H1 (cell line): Measurements from ENCODE around the gene SLC22A23. TPM values are rescaled to one million over a fixed set of nuclear protein-coding genes. Genes with fewer than 3 reads are reported as not detected.

Source experiments
- CTCF ChIA-PET: fragments of 300-600 bp; sonication (Branson Sonifier 250); formaldehyde crosslinking; loops from one replicate; lab custom pipeline; 2021; ENCODE audit not compliant: partially characterized antibody; lab: Charles Lee
- POLR2A ChIA-PET: fragments of 300-600 bp; sonication (Branson Sonifier 250); formaldehyde crosslinking; loops from one replicate; lab custom pipeline; 2021; ENCODE audit warnings: inconsistent platforms; ENCODE audit not compliant: partially characterized antibody; lab: Charles Lee
- DNase-seq, 2 experiments: peaks; one replicate each; pipeline versions ENCODE4 v3.0.0 to v3.0.0-alpha.2; 2010 to 2022; ENCODE audit warnings: low spot score in 2 of 2, low read depth in 1 of 2, mixed read lengths in 1 of 2
- FAIRE-seq: peaks from 2 replicates; lab custom pipeline; 2011; peaks lifted over from hg19 to GRCh38; lab: Jason Lieb, UNC
- H2AFZ ChIP-seq: 2 replicates; pipeline ENCODE4 v1.8.1; 2012; ENCODE audit warnings: low read length, inconsistent platforms
- H2AK5ac ChIP-seq: 2 replicates; pipeline ENCODE4 v1.6.1; 2013; ENCODE audit warnings: low read depth, low read length
- H2BK120ac ChIP-seq: replicated peaks from 2 replicates; pipeline ENCODE3; 2013; ENCODE audit warnings: low read depth, low read length, inconsistent platforms
- H2BK12ac ChIP-seq: 2 replicates; pipeline ENCODE4 v1.6.1; 2013; ENCODE audit warnings: low read depth, low read length
- H2BK15ac ChIP-seq: 2 replicates; pipeline ENCODE4 v1.6.1; 2013; ENCODE audit warnings: low read length
- H2BK20ac ChIP-seq: 2 replicates; pipeline ENCODE4 v1.6.1; 2013; ENCODE audit warnings: low read length
- H2BK5ac ChIP-seq: 2 replicates; pipeline ENCODE4 v1.6.1; 2013; ENCODE audit warnings: low read depth, low read length
- H3K14ac ChIP-seq: 2 replicates; pipeline ENCODE4 v1.6.1; 2013; ENCODE audit warnings: inconsistent platforms; ENCODE audit not compliant: insufficient read length
- H3K18ac ChIP-seq: 2 replicates; pipeline ENCODE4 v1.6.1; 2013; ENCODE audit warnings: low read length; ENCODE audit errors: extremely low read depth
- H3K23ac ChIP-seq: 2 replicates; pipeline ENCODE4 v1.6.1; 2013; ENCODE audit warnings: inconsistent platforms; ENCODE audit not compliant: insufficient read length
- H3K23me2 ChIP-seq: 2 replicates; pipeline ENCODE4 v1.6.1; 2013; ENCODE audit warnings: low read depth, low read length
- H3K27ac ChIP-seq: 2 replicates; pipeline ENCODE4 v1.6.1; 2011; ENCODE audit warnings: low read depth, low read length, inconsistent platforms
- H3K27me3 ChIP-seq, 4 experiments: replicated peaks in 1 of 4; 1 replicate in 1 of 4; 2 replicates in 3 of 4; pipeline versions ENCODE4 v1.6.1 to v1.8.1; 2011 to 2013; ENCODE audit warnings: low read length in 3 of 4, mild to moderate bottlenecking in 3 of 4, inconsistent platforms in 2 of 4, mixed read lengths in 2 of 4, moderate library complexity in 1 of 4; ENCODE audit not compliant: control insufficient read depth in 3 of 4, insufficient read depth in 3 of 4; ENCODE audit errors: extremely low read depth in 1 of 4
- H3K36me3 ChIP-seq, 4 experiments: 2 replicates each; pipeline versions ENCODE4 v1.6.1 to v1.8.1; 2011 to 2013; ENCODE audit warnings: mild to moderate bottlenecking in 4 of 4, low read length in 3 of 4, moderate library complexity in 2 of 4, control low read depth in 1 of 4, inconsistent platforms in 1 of 4; ENCODE audit not compliant: insufficient read depth in 4 of 4, control insufficient read depth in 2 of 4
- H3K4ac ChIP-seq: replicated peaks from 2 replicates; pipeline ENCODE3; 2013; ENCODE audit warnings: low read length, low read depth, mixed read lengths, inconsistent platforms; ENCODE audit not compliant: insufficient read length
- H3K4me1 ChIP-seq, 4 experiments: replicated peaks in 1 of 4; 1 replicate in 1 of 4; 2 replicates in 3 of 4; pipeline versions ENCODE4 v1.6.1 to v1.8.1; 2011 to 2013; ENCODE audit warnings: low read length in 3 of 4, inconsistent platforms in 2 of 4, mixed read lengths in 1 of 4; ENCODE audit not compliant: insufficient read depth in 4 of 4, control insufficient read depth in 3 of 4
- H3K4me2 ChIP-seq, 2 experiments: 2 replicates each; pipeline versions ENCODE4 v1.6.1 to v1.8.1; 2011 to 2013; ENCODE audit warnings: low read depth in 2 of 2, low read length in 2 of 2, control low read depth in 1 of 2, inconsistent platforms in 1 of 2, mild to moderate bottlenecking in 1 of 2; ENCODE audit not compliant: insufficient read depth in 1 of 2
- H3K4me3 ChIP-seq, 4 experiments: fragments of 200-600, 300-600 bp in 1 of 4; sonication (generic), shearing (Covaris generic), sonication (Bioruptor Twin) in 1 of 4; 2 replicates each; pipeline versions ENCODE4 v1.5.1 to v1.8.1; 2011 to 2016; ENCODE audit warnings: low read length in 4 of 4, low read depth in 3 of 4, control low read depth in 2 of 4, inconsistent platforms in 2 of 4, mild to moderate bottlenecking in 2 of 4, mixed read lengths in 1 of 4, moderate library complexity in 1 of 4; ENCODE audit not compliant: insufficient read depth in 2 of 4; ENCODE audit errors: extremely low read depth in 1 of 4
- H3K56ac ChIP-seq: replicated peaks from 2 replicates; pipeline ENCODE3; 2013; ENCODE audit warnings: low read depth, mild to moderate bottlenecking, mixed read lengths, low read length, inconsistent platforms; ENCODE audit not compliant: insufficient read length
- H3K79me1 ChIP-seq: 2 replicates; pipeline ENCODE4 v1.6.1; 2013; ENCODE audit warnings: low read depth, low read length, control low read depth
- H3K79me2 ChIP-seq, 2 experiments: 2 replicates each; pipeline versions ENCODE4 v1.6.1 to v1.8.1; 2012 to 2013; ENCODE audit warnings: low read length in 2 of 2, mild to moderate bottlenecking in 2 of 2, inconsistent platforms in 1 of 2; ENCODE audit not compliant: insufficient read depth in 2 of 2, control insufficient read depth in 1 of 2
- H3K9ac ChIP-seq, 4 experiments: replicated peaks in 1 of 4; 1 replicate in 1 of 4; 2 replicates in 3 of 4; pipeline versions ENCODE4 v1.6.1 to v1.8.1; 2011 to 2013; ENCODE audit warnings: low read depth in 3 of 4, low read length in 3 of 4, control low read depth in 2 of 4, mild to moderate bottlenecking in 2 of 4, moderate library complexity in 2 of 4, inconsistent platforms in 1 of 4; ENCODE audit errors: extremely low read depth in 1 of 4
- H3K9me3 ChIP-seq, 2 experiments: 2 replicates each; pipeline versions ENCODE4 v1.6.1 to v1.8.1; 2012 to 2013; ENCODE audit warnings: mild to moderate bottlenecking in 2 of 2, moderate library complexity in 2 of 2, control low read depth in 1 of 2, inconsistent platforms in 1 of 2, low read depth in 1 of 2, low read length in 1 of 2, mixed read lengths in 1 of 2; ENCODE audit not compliant: insufficient read depth in 2 of 2
- H4K20me1 ChIP-seq, 2 experiments: replicated peaks in 1 of 2; 2 replicates each; pipeline versions ENCODE3 to v1.8.1; 2011 to 2013; ENCODE audit warnings: inconsistent platforms in 2 of 2, low read length in 2 of 2, mild to moderate bottlenecking in 1 of 2; ENCODE audit not compliant: insufficient read depth in 2 of 2, control insufficient read depth in 1 of 2
- H4K5ac ChIP-seq: 2 replicates; pipeline ENCODE4 v1.6.1; 2013; ENCODE audit warnings: low read length, low read depth, mixed read lengths, inconsistent platforms; ENCODE audit not compliant: insufficient read length
- H4K8ac ChIP-seq: 2 replicates; pipeline ENCODE4 v1.8.0; 2013; ENCODE audit warnings: mild to moderate bottlenecking, moderate library complexity, low read length, inconsistent platforms; ENCODE audit not compliant: insufficient read depth; ENCODE audit errors: extremely low read depth
- H4K91ac ChIP-seq: replicated peaks from 2 replicates; pipeline ENCODE3; 2013; ENCODE audit warnings: low read length, mixed read lengths, inconsistent platforms; ENCODE audit not compliant: insufficient read length
- ASH2L ChIP-seq: fragments of 200-600, 300-600 bp; sonication (generic); IDR thresholded peaks from one replicate; pipeline ENCODE4 v1.7.1; 2017; ENCODE audit warnings: low read length
- CHD2 ChIP-seq: IDR thresholded peaks from 2 replicates; pipeline ENCODE4 v1.6.1; 2012; ENCODE audit warnings: low read length, improper control_type of control experiment
- HDAC6 ChIP-seq: IDR thresholded peaks from one replicate; pipeline ENCODE4 v1.7.1; 2012; ENCODE audit warnings: low read depth, mild to moderate bottlenecking, inconsistent platforms, low read length, moderate library complexity
- JUN ChIP-seq: IDR thresholded peaks from 2 replicates; pipeline ENCODE4 v1.6.1; 2011; ENCODE audit warnings: low read depth, mild to moderate bottlenecking, improper control_type of control experiment, low read length
- RBBP5 ChIP-seq: IDR thresholded peaks from 2 replicates; pipeline ENCODE4 v1.7.1; 2012; ENCODE audit warnings: low read depth, mild to moderate bottlenecking, inconsistent platforms, low read length, moderate library complexity, borderline replicate concordance
- SP2 ChIP-seq: IDR thresholded peaks from 2 replicates; pipeline ENCODE4 v1.6.1; 2012; ENCODE audit warnings: mild to moderate bottlenecking, low read length, inconsistent platforms
- SP4 ChIP-seq: IDR thresholded peaks from 2 replicates; pipeline ENCODE4 v1.6.1; 2012; ENCODE audit warnings: low read length, inconsistent platforms
- SRF ChIP-seq: IDR thresholded peaks from 2 replicates; pipeline ENCODE4 v1.6.1; 2011; ENCODE audit warnings: mild to moderate bottlenecking, low read depth, low read length, moderate library complexity
- TBP ChIP-seq: IDR thresholded peaks from 2 replicates; pipeline ENCODE4 v1.6.1; 2011; ENCODE audit warnings: low read depth, low read length, improper control_type of control experiment
- WGBS, 2 experiments: shearing (Covaris generic) in 1 of 2; methylation state at CpG; one replicate each; pipeline versions ENCODE4 v1.1.6 to v1.1.7; 2013 to 2015; ENCODE audit warnings: low lambda C conversion rate in 2 of 2, mixed read lengths in 2 of 2, inconsistent platforms in 1 of 2, low coverage in 1 of 2, missing lambda C conversion rate in 1 of 2; ENCODE audit not compliant: insufficient replicate concordance in 2 of 2, insufficient coverage in 1 of 2, insufficient read length in 1 of 2; ENCODE audit errors: extremely low coverage in 1 of 2, missing lambda C conversion rate in 1 of 2; 5-methylcytosine and 5-hydroxymethylcytosine counted together
- polyA plus RNA-seq, 7 experiments: library from polyadenylated mRNA; depleted of rRNA in 3 of 7; stranded (reverse) in 5 of 7; unstranded in 2 of 7; fragments of >200 nt in 5 of 7; fragments of 200-250 nt in 2 of 7; gene quantifications; 1 replicate in 5 of 7; 2 replicates in 1 of 7; 4 replicates in 1 of 7; pipeline versions ENCODE4 v1.2.1 to v1.2.3, GENCODE V29; 2011 to 2013; ENCODE audit warnings: missing spikeins in 2 of 7, mixed read lengths in 2 of 7
- total RNA-seq: library from RNA; stranded (reverse); fragmentation: NEBNext Ultra II Directional; extraction: Animal tissue kit (Norgen Biotek cat#: 25700); gene quantifications from 2 replicates; pipeline ENCODE4 v1.2.1, GENCODE V29; 2021
- TF ChIP-seq, protein P1 (sequence below), 3 experiments: IDR thresholded peaks; 1 replicate in 2 of 3; 2 replicates in 1 of 3; pipeline versions ENCODE4 v1.5.1 to v1.6.1; 2011; ENCODE audit warnings: low read length in 3 of 3, mild to moderate bottlenecking in 3 of 3, inconsistent platforms in 2 of 3, low read depth in 1 of 3, moderate library complexity in 1 of 3; ENCODE audit not compliant: insufficient read depth in 1 of 3; ENCODE audit errors: control extremely low read depth in 1 of 3

SLC22A23 gene
- total and polyA plus RNA-seq, 2 of the 8 experiments (the other 6 are each of a cell fraction or from before 2014, with no cell fraction given), result 9.9 to 38.4 TPM

DNA sequence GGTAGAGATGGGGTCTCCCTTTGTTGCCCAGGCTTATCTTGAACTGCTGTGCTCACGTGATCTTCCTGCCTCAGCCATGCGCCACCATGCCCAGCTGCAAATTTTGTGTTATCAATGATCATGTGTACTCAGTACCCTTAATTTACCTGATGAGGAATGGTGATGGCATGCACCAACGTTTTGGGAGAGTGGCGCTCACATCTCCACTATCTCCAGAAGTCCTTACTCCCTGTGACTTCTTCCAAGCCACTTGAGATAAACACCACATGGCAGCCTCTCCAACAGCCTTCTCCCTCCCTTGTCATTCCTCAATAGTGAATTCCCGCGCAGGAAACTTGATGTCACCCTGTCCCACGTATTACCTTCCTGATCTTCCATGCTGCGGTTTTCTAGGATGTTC is 140.0 kb downstream of the SLC22A23 start:
- Histone ChIP-seq H4K5ac (no peak overlapping the region), H3K56ac (no peak overlapping the region), H3K14ac (no peak overlapping the region), H3K27me3 (no peaks in the 10 kb centered on the region), H3K36me3 (no peaks in the 10 kb centered on the region), H2BK12ac (no peak overlapping the region), H3K4me2 (no peak overlapping the region), H3K9ac (no peak overlapping the region), H2AFZ (no peak overlapping the region), H3K9me3 (no peaks in the 10 kb centered on the region), H3K79me2 (peaks cover 0 to 2% of the 10 kb centered on the region in 2 experiments; a peak in 1 of 4 replicates), H2AK5ac (no peak overlapping the region), H2BK5ac (no peak overlapping the region), H3K4ac (no peak overlapping the region), H3K4me3 (no peak overlapping the region), H3K27ac (no peak overlapping the region), H4K20me1 (peaks cover 0 to 2% of the 10 kb centered on the region in 2 experiments), H3K23me2 (no peaks in the 10 kb centered on the region), H3K18ac (no peak overlapping the region), H3K4me1 (peaks cover 0 to 5% (median 0%) of the 10 kb centered on the region in 4 experiments; a peak in 3 of 7 replicates), H4K91ac (no peak overlapping the region), H3K23ac (no peak overlapping the region), H3K79me1 (peaks cover 6% of the 10 kb centered on the region), H2BK20ac (no peak overlapping the region), H2BK15ac (no peak overlapping the region), H4K8ac (no peak overlapping the region), H2BK120ac (no peak overlapping the region)
- ChIA-PET POLR2A (no interaction called here), CTCF (interaction anchor here (1.0 to 1.7 kb wide), 3 partner anchors 19 to 416 kb away, joined by 3 to 7 read pairs (median 3); no protein-coding TSS in a partner anchor)
- no peak for TF ChIP-seq CHD2
- TF ChIP-seq SRF, result no peak
- TF ChIP-seq TBP, result no peak
- TF ChIP-seq SP4, result no peak
- no peak for TF ChIP-seq HDAC6
- TF ChIP-seq ASH2L, result no peak
- no peak for TF ChIP-seq SP2
- no peak for TF ChIP-seq JUN
- no peak for TF ChIP-seq RBBP5
- TF ChIP-seq, protein P1, sequence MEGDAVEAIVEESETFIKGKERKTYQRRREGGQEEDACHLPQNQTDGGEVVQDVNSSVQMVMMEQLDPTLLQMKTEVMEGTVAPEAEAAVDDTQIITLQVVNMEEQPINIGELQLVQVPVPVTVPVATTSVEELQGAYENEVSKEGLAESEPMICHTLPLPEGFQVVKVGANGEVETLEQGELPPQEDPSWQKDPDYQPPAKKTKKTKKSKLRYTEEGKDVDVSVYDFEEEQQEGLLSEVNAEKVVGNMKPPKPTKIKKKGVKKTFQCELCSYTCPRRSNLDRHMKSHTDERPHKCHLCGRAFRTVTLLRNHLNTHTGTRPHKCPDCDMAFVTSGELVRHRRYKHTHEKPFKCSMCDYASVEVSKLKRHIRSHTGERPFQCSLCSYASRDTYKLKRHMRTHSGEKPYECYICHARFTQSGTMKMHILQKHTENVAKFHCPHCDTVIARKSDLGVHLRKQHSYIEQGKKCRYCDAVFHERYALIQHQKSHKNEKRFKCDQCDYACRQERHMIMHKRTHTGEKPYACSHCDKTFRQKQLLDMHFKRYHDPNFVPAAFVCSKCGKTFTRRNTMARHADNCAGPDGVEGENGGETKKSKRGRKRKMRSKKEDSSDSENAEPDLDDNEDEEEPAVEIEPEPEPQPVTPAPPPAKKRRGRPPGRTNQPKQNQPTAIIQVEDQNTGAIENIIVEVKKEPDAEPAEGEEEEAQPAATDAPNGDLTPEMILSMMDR (IDR thresholded peaks at IDR 0.05; ENCODE audit: control extremely low read depth in 1 of 3, insufficient read depth in 1 of 3, low read depth in 1 of 3, low read length in 3 of 3), result no peak
- FAIRE-seq, result no peak
- DNase-seq, result no peak
- WGBS, 2 experiments, result 83% methylated on average over 8 of the region's 8 CpGs; no CpG with 5 or more reads in 1 of the 2 experiments
